ENCODE results near the gene DCBLD1.

DNA sequence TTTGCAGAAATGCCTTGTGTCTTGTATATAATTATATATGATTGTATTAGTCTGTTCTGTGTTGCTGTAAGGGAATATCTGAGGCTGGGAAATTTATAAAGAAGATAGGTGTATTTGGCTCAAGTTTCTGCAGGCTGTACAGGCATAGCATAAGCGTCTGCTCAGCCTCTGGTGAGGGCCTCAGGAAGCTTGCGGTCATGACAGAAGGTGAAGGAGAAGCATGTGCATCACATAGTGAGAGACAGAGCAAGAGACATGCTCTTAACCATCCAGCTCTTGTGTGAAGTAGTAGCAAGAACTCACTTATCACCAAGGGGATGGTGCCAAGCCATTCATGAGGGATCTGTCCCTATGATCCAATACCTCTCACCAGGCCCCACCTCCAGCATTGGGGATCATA, 6.5 kb downstream of the DCBLD1 start:
- TF ChIP-seq, protein P1, sequence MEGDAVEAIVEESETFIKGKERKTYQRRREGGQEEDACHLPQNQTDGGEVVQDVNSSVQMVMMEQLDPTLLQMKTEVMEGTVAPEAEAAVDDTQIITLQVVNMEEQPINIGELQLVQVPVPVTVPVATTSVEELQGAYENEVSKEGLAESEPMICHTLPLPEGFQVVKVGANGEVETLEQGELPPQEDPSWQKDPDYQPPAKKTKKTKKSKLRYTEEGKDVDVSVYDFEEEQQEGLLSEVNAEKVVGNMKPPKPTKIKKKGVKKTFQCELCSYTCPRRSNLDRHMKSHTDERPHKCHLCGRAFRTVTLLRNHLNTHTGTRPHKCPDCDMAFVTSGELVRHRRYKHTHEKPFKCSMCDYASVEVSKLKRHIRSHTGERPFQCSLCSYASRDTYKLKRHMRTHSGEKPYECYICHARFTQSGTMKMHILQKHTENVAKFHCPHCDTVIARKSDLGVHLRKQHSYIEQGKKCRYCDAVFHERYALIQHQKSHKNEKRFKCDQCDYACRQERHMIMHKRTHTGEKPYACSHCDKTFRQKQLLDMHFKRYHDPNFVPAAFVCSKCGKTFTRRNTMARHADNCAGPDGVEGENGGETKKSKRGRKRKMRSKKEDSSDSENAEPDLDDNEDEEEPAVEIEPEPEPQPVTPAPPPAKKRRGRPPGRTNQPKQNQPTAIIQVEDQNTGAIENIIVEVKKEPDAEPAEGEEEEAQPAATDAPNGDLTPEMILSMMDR (IDR thresholded peaks at IDR 0.05): no peak
- TF ChIP-seq POLR2A (IDR thresholded peaks at IDR 0.05) (no peak), EP300 (IDR thresholded peaks at IDR 0.05) (no peak)

Data from tibial nerve (tissue), 4 donors.